SK-N-SH treated with all-trans-retinoic acid at 6 μM for 48 hours (cell line): ENCODE measurements around the gene CDC14A.

Experiments
- ATAC-seq: fragments of 200-7000 bp; cut with Tn5 transposase; 3 replicates; pipeline ENCODE4 v1.9.1; 2020; ENCODE audit warnings: mild to moderate bottlenecking, moderate library complexity
- ARNTL ChIP-seq: fragments of 450-650 bp; formaldehyde crosslinking; IDR thresholded peaks from 2 replicates; pipeline ENCODE4 v1.5.0; 2020; ENCODE audit warnings: low read depth, mild to moderate bottlenecking, moderate library complexity, borderline replicate concordance
- BACH2 ChIP-seq: fragments of 250-450 bp; sonication (Bioruptor Pico); IDR thresholded peaks from 2 replicates; pipeline ENCODE4 v1.9.0; 2021; ENCODE audit warnings: mild to moderate bottlenecking, borderline replicate concordance
- CREB5 ChIP-seq: fragments of 250-450 bp; sonication (Bioruptor Pico); IDR thresholded peaks from 2 replicates; pipeline ENCODE4 v1.5.1; 2020; ENCODE audit warnings: low read depth, mild to moderate bottlenecking, moderate library complexity
- CSDC2 ChIP-seq: fragments of 250-450 bp; sonication (Bioruptor Pico); IDR thresholded peaks from 2 replicates; pipeline ENCODE4 v1.5.0; 2020; ENCODE audit warnings: mild to moderate bottlenecking, moderate library complexity
- CSRNP3 ChIP-seq: fragments of 250-450 bp; sonication (Bioruptor Pico); IDR thresholded peaks from 2 replicates; pipeline ENCODE4 v1.5.1; 2021; ENCODE audit warnings: mild to moderate bottlenecking, moderate library complexity
- ESRRG ChIP-seq: fragments of 250-450 bp; sonication (Bioruptor Pico); IDR thresholded peaks from 2 replicates; pipeline ENCODE4 v1.6.1; 2021; ENCODE audit warnings: mild to moderate bottlenecking
- GLIS3 ChIP-seq: fragments of 250-450 bp; sonication (Bioruptor Pico); IDR thresholded peaks from 2 replicates; pipeline ENCODE4 v1.5.0; 2020; ENCODE audit warnings: mild to moderate bottlenecking, moderate library complexity
- ISL1 ChIP-seq: fragments of 250-450 bp; sonication (Bioruptor Pico); IDR thresholded peaks from 2 replicates; pipeline ENCODE4 v2.1.2; 2022; ENCODE audit warnings: mild to moderate bottlenecking, moderate library complexity
- PATZ1 ChIP-seq: fragments of 250-450 bp; sonication (Bioruptor Pico); IDR thresholded peaks from 2 replicates; pipeline ENCODE4 v1.8.0; 2020; ENCODE audit warnings: mild to moderate bottlenecking, moderate library complexity, borderline replicate concordance
- POU6F1 ChIP-seq: fragments of 250-450 bp; sonication (Bioruptor Pico); IDR thresholded peaks from 2 replicates; pipeline ENCODE4 v1.8.0; 2021; ENCODE audit warnings: low read depth, mild to moderate bottlenecking, moderate library complexity, borderline replicate concordance
- PPARA ChIP-seq: fragments of 250-450 bp; sonication (Bioruptor Pico); IDR thresholded peaks from 2 replicates; pipeline ENCODE4 v1.5.0; 2020; ENCODE audit warnings: mild to moderate bottlenecking, borderline replicate concordance
- RARB ChIP-seq: fragments of 250-450 bp; sonication (Bioruptor Pico); IDR thresholded peaks from 2 replicates; pipeline ENCODE4 v1.8.0; 2021; ENCODE audit warnings: mild to moderate bottlenecking, moderate library complexity
- SNAI2 ChIP-seq: fragments of 250-450 bp; sonication (Bioruptor Pico); IDR thresholded peaks from 2 replicates; pipeline ENCODE4 v1.5.0; 2020; ENCODE audit warnings: mild to moderate bottlenecking, moderate library complexity
- TCF4 ChIP-seq: fragments of 250-450 bp; sonication (Bioruptor Pico); IDR thresholded peaks from 2 replicates; pipeline ENCODE4 v1.8.0; 2021; ENCODE audit warnings: mild to moderate bottlenecking, moderate library complexity, borderline replicate concordance
- TOX ChIP-seq: fragments of 250-450 bp; sonication (Bioruptor Pico); IDR thresholded peaks from 2 replicates; pipeline ENCODE4 v1.8.0; 2021; ENCODE audit warnings: mild to moderate bottlenecking, moderate library complexity, borderline replicate concordance
- TSHZ2 ChIP-seq: fragments of 250-450 bp; sonication (Bioruptor Pico); IDR thresholded peaks from 2 replicates; pipeline ENCODE4 v1.5.0; 2020; ENCODE audit warnings: mild to moderate bottlenecking, moderate library complexity
- ZC3H10 ChIP-seq: fragments of 250-450 bp; sonication (Bioruptor Pico); IDR thresholded peaks from 2 replicates; pipeline ENCODE4 v1.5.1; 2021; ENCODE audit warnings: mild to moderate bottlenecking, moderate library complexity
- ZFP3 ChIP-seq: fragments of 250-450 bp; sonication (Bioruptor Pico); IDR thresholded peaks from 2 replicates; pipeline ENCODE4 v1.5.0; 2020; ENCODE audit warnings: mild to moderate bottlenecking, moderate library complexity
- ZFP30 ChIP-seq: fragments of 450-650 bp; formaldehyde crosslinking; IDR thresholded peaks from 2 replicates; pipeline ENCODE4 v1.5.0; 2022; ENCODE audit warnings: mild to moderate bottlenecking, moderate library complexity
- ZNF565 ChIP-seq: fragments of 450-650 bp; formaldehyde crosslinking; conservative IDR thresholded peaks from 2 replicates; pipeline ENCODE4 v1.5.0; 2020; ENCODE audit warnings: low read depth, mild to moderate bottlenecking, moderate library complexity
- ZNF70 ChIP-seq: fragments of 450-650 bp; formaldehyde crosslinking; IDR thresholded peaks from 2 replicates; pipeline ENCODE4 v1.5.0; 2020; ENCODE audit warnings: mild to moderate bottlenecking, moderate library complexity
- ZNF8 ChIP-seq: fragments of 450-650 bp; formaldehyde crosslinking; IDR thresholded peaks from 2 replicates; pipeline ENCODE4 v1.5.0; 2020; ENCODE audit warnings: mild to moderate bottlenecking, moderate library complexity

The CDC14A gene

GRCh38 chr1:100441651-100442050 lies 89.3 kb downstream of the CDC14A start:
- TF ChIP-seq CREB5 (CRISPR knock-in tag), result no peak
- TF ChIP-seq TCF4 (CRISPR knock-in tag), result no peak
- TF ChIP-seq PATZ1 (CRISPR knock-in tag), result no peak
- no peak for TF ChIP-seq ZFP30
- no peak for TF ChIP-seq RARB
- no peak for TF ChIP-seq TOX (CRISPR knock-in tag)
- no peak for TF ChIP-seq ISL1
- no peak for TF ChIP-seq ZFP3 (CRISPR knock-in tag)
- TF ChIP-seq ZNF565, result no peak
- no peak for TF ChIP-seq ZNF8
- no peak for TF ChIP-seq BACH2 (CRISPR knock-in tag)
- TF ChIP-seq SNAI2 (CRISPR knock-in tag), result no peak
- no peak for TF ChIP-seq ARNTL (CRISPR knock-in tag)
- no peak for TF ChIP-seq TSHZ2 (CRISPR knock-in tag)
- TF ChIP-seq ZC3H10 (CRISPR knock-in tag), result no peak
- no peak for TF ChIP-seq ZNF70 (CRISPR knock-in tag)
- no peak for TF ChIP-seq PPARA (CRISPR knock-in tag)
- no peak for TF ChIP-seq ESRRG
- TF ChIP-seq CSDC2 (CRISPR knock-in tag), result no peak
- TF ChIP-seq POU6F1, result no peak
- ATAC-seq, result no peak

- peak; percentile 79 for ATAC-seq
- TF ChIP-seq BACH2 (CRISPR knock-in tag), result no peak
- TF ChIP-seq, all 23 proteins: peak for 0
Observed at GRCh38 chr1:100443811-100444571, 91.7 kb downstream of the CDC14A start.

GRCh38 chr1:100445565-100445964 lies 93.3 kb downstream of the CDC14A start:
- TF ChIP-seq ISL1, result no peak
- no peak for ATAC-seq

GRCh38 chr1:100448366-100448765 lies 96.1 kb downstream of the CDC14A start:
- ATAC-seq, result no peak
- no peak for TF ChIP-seq TOX (CRISPR knock-in tag)
- TF ChIP-seq ESRRG, result no peak
- no peak for TF ChIP-seq ZNF565
- no peak for TF ChIP-seq ZNF8
- TF ChIP-seq ZFP30, result no peak
- no peak for TF ChIP-seq TCF4 (CRISPR knock-in tag)
- no peak for TF ChIP-seq GLIS3
- TF ChIP-seq ARNTL (CRISPR knock-in tag), result no peak
- TF ChIP-seq ZC3H10 (CRISPR knock-in tag), result no peak
- TF ChIP-seq POU6F1, result no peak
- TF ChIP-seq ISL1, result no peak
- TF ChIP-seq CSRNP3 (CRISPR knock-in tag), result no peak
- no peak for TF ChIP-seq CSDC2 (CRISPR knock-in tag)
- no peak for TF ChIP-seq PATZ1 (CRISPR knock-in tag)
